ENCODE data around the gene CORIN. TPM values are rescaled to one million over a fixed set of nuclear protein-coding genes. Genes with fewer than 3 reads are reported as not detected.

The CORIN gene
- total and polyA plus RNA-seq, 10 of the 15 experiments (the other 5 are each of a cell fraction or from before 2014, with no cell fraction given): 0.02 to 0.45 (median 0.09) TPM; not detected in 3

- RAD21 ChIA-PET (ENCODE audit: unreplicated experiment): no interaction called here
- POLR2A ChIA-PET: interaction anchor here (0.5 kb wide), 1 partner anchor 245 kb away, joined by 3 read pairs; no protein-coding TSS in a partner anchor
- intact Hi-C loops (cut with micrococcal nuclease; ENCODE audit: unreplicated experiment): no loop called here
- SMC1A ChIA-PET (ENCODE audit: uncharacterized antibody, unreplicated experiment): interaction anchor here (1.2 kb wide), 1 partner anchor 259 kb away, joined by 3 read pairs; no protein-coding TSS in a partner anchor
- H2AFZ ChIP-seq (ENCODE audit: control insufficient read depth, low read depth, low read length): no peak overlapping the region
- H4K20me1 ChIP-seq (ENCODE audit: control insufficient read depth, insufficient read depth): no peaks in the 10 kb centered on the region
- H3K4me3 ChIP-seq: no peak overlapping the region
- H3K36me3 ChIP-seq (ENCODE audit: control insufficient read depth in 2 of 2, insufficient read depth in 2 of 2, low read length in 1 of 2): no peaks in the 10 kb centered on the region
- in situ Hi-C loops (cut with MboI): no loop called here
- H3K27ac ChIP-seq (ENCODE audit: control insufficient read depth, insufficient read depth): no peak overlapping the region
- DNase-seq (ENCODE audit: low read depth, low spot score) (no peak), ATAC-seq (no peak), FAIRE-seq (no peak)
- TF ChIP-seq KDM1A (IDR thresholded peaks at IDR 0.05; ENCODE audit: borderline replicate concordance) (no peak), JUNB (IDR thresholded peaks at IDR 0.05) (no peak), ELK1 (IDR thresholded peaks at IDR 0.05; ENCODE audit: low read depth, low read length) (no peak), IKZF1 (conservative IDR thresholded peaks at IDR 0.05) (no peak), TARDBP (IDR thresholded peaks at IDR 0.05; ENCODE audit: borderline replicate concordance) (no peak), HCFC1 (IDR thresholded peaks at IDR 0.05; ENCODE audit: low read length) (no peak), STAT3 (IDR thresholded peaks at IDR 0.05; ENCODE audit: low read depth, low read length) (no peak), SMC3 (IDR thresholded peaks at IDR 0.05; ENCODE audit: borderline replicate concordance, low read length) (no peak), EED (IDR thresholded peaks at IDR 0.05; ENCODE audit: low read depth) (no peak), MTA3 (IDR thresholded peaks at IDR 0.05; ENCODE audit: borderline replicate concordance, low read length) (no peak), GATAD2B (conservative IDR thresholded peaks at IDR 0.05; ENCODE audit: low read depth) (no peak), ZBTB33 (IDR thresholded peaks at IDR 0.05) (no peak), ZNF384 (IDR thresholded peaks at IDR 0.05; ENCODE audit: borderline replicate concordance, low read depth, low read length) (no peak), ESRRA (IDR thresholded peaks at IDR 0.05; ENCODE audit: low read length) (no peak), IKZF2 (IDR thresholded peaks at IDR 0.05) (no peak), ZNF592 (IDR thresholded peaks at IDR 0.05) (no peak), BHLHE40 (IDR thresholded peaks at IDR 0.05; ENCODE audit: borderline replicate concordance in 1 of 2, low read depth in 2 of 2, low read length in 1 of 2) (no peak)
- no peak overlapping the region for H3K9ac ChIP-seq (ENCODE audit: control insufficient read depth, insufficient read depth, low read length)
- no TSS peak for BruUV-seq (replicated peaks)
- WGBS (ENCODE audit: insufficient coverage, insufficient replicate concordance, low lambda C conversion rate, missing lambda C conversion rate): 13% methylated on average over 2 of the region's 2 CpGs
- H3K4me1 ChIP-seq (ENCODE audit: control insufficient read depth, insufficient read depth, low read length): no peaks in the 10 kb centered on the region
- no peak overlapping the region for H3K4me2 ChIP-seq (ENCODE audit: control insufficient read depth, insufficient read depth)
- H3K79me2 ChIP-seq (ENCODE audit: control insufficient read depth, insufficient read depth, low read length): no peaks in the 10 kb centered on the region
- peaks cover 0 to 3% of the 10 kb centered on the region in 2 experiments; a peak in 2 of 4 replicates for H3K27me3 ChIP-seq (replicated peaks in 1 of 2; ENCODE audit: control insufficient read depth in 2 of 2, insufficient read depth in 2 of 2, low read length in 1 of 2)
- CTCF ChIA-PET: interaction anchor here (0.9 to 1.8 kb wide), 5 partner anchors 9 to 216 kb away, joined by 3 to 5 read pairs (median 3); no protein-coding TSS in a partner anchor
- no peaks in the 10 kb centered on the region for H3K9me3 ChIP-seq (replicated peaks; ENCODE audit: control insufficient read depth, insufficient read depth, low read length)
These were observed 162.1 kb downstream of the CORIN start for GRCh38 chr4:47675806-47676205.

Measured in GM12878 (cell line).